ENCODE measurements around the gene SLC22A6.

The SLC22A6 gene, protein sequence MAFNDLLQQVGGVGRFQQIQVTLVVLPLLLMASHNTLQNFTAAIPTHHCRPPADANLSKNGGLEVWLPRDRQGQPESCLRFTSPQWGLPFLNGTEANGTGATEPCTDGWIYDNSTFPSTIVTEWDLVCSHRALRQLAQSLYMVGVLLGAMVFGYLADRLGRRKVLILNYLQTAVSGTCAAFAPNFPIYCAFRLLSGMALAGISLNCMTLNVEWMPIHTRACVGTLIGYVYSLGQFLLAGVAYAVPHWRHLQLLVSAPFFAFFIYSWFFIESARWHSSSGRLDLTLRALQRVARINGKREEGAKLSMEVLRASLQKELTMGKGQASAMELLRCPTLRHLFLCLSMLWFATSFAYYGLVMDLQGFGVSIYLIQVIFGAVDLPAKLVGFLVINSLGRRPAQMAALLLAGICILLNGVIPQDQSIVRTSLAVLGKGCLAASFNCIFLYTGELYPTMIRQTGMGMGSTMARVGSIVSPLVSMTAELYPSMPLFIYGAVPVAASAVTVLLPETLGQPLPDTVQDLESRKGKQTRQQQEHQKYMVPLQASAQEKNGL

GRCh38 chr11:62984451-62984991 is at the start of gene SLC22A6:
TSS of gene SLC22A6 (minus strand) at chr11:62984967. CDS start at chr11:62984690, 277 bp downstream.
- no peak within 1 kb of the TSS for H3K4me3 ChIP-seq (replicated peaks; ENCODE audit: low read depth, low read length)
- no peak for DNase-seq (ENCODE audit: extremely low read depth, low read depth)
- TF ChIP-seq, protein P1, sequence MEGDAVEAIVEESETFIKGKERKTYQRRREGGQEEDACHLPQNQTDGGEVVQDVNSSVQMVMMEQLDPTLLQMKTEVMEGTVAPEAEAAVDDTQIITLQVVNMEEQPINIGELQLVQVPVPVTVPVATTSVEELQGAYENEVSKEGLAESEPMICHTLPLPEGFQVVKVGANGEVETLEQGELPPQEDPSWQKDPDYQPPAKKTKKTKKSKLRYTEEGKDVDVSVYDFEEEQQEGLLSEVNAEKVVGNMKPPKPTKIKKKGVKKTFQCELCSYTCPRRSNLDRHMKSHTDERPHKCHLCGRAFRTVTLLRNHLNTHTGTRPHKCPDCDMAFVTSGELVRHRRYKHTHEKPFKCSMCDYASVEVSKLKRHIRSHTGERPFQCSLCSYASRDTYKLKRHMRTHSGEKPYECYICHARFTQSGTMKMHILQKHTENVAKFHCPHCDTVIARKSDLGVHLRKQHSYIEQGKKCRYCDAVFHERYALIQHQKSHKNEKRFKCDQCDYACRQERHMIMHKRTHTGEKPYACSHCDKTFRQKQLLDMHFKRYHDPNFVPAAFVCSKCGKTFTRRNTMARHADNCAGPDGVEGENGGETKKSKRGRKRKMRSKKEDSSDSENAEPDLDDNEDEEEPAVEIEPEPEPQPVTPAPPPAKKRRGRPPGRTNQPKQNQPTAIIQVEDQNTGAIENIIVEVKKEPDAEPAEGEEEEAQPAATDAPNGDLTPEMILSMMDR (IDR thresholded peaks at IDR 0.05; ENCODE audit: low read depth, low read length, missing control alignments) = no peak

- H3K4me3 ChIP-seq (replicated peaks; ENCODE audit: low read depth, low read length) = no peak overlapping the region
- no peak for DNase-seq (ENCODE audit: extremely low read depth, low read depth)
- TF ChIP-seq, protein P1 (IDR thresholded peaks at IDR 0.05; ENCODE audit: low read depth, low read length, missing control alignments) = no peak
Observed at GRCh38 chr11:63032457-63032856, 47.7 kb upstream of the SLC22A6 start.

GRCh38 chr11:63023841-63024648 is 39.3 kb upstream of the SLC22A6 start:
- TF ChIP-seq, protein P1 (IDR thresholded peaks at IDR 0.05; ENCODE audit: low read depth, low read length, missing control alignments) = peak; percentile 100
- H3K4me3 ChIP-seq (replicated peaks; ENCODE audit: low read depth, low read length) = no peak overlapping the region
- peak; percentile 44 for DNase-seq (ENCODE audit: extremely low read depth, low read depth)

DNA sequence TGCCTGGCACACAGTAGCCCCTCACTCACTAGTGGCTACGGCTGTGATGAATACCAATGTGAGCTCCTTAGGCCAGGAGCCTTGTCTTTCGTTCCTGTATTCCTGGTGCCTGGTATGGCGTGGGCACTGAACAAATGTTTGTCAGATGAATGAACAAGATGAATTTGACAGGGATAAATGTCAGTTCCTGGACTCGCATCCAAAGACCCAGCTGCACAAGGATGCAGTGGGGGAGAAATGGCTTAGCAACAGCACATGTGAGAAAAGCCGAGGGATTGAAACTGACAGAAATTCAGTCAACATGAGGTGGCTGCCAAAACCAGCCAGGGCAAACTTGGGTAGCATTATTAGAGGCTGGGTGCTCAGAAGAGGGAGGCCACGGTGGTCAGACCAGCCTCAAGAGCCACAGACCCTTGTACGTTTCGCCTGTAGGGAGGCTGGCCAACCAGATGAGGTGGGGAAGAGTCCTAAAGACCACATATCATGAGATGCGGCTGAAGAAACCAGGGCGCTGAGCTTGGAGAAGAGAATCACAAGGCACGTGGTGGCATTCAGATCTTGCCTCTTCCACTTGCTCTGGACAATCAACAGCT is 38.6 kb upstream of the SLC22A6 start:
- TF ChIP-seq, protein P1 (IDR thresholded peaks at IDR 0.05; ENCODE audit: low read depth, low read length, missing control alignments) = no peak
- no peak overlapping the region for H3K4me3 ChIP-seq (replicated peaks; ENCODE audit: low read depth, low read length)
- no peak for DNase-seq (ENCODE audit: extremely low read depth, low read depth)

DNA sequence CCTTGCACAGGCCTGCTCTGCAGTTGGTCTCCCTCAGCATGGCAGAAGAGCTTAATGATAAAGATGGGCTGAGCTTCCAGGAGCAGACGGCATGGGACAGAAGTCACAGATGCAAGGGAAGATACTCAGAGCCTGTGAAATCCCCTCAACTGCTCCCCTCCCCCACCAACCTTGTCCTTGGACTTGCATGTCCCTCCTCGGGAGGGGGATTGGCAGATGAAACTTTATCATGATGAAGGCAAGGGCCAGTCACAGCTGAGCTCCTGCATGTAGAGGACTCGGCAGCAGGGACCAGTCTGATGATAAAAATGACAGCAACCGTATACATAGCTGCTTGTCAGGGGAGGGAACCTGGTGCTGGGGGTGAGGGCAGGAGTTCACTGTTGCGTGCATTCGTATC is 37.7 kb upstream of the SLC22A6 start:
- TF ChIP-seq, protein P1 (IDR thresholded peaks at IDR 0.05; ENCODE audit: low read depth, low read length, missing control alignments) = no peak
- no peak for DNase-seq (ENCODE audit: extremely low read depth, low read depth)
- no peak overlapping the region for H3K4me3 ChIP-seq (replicated peaks; ENCODE audit: low read depth, low read length)

DNA sequence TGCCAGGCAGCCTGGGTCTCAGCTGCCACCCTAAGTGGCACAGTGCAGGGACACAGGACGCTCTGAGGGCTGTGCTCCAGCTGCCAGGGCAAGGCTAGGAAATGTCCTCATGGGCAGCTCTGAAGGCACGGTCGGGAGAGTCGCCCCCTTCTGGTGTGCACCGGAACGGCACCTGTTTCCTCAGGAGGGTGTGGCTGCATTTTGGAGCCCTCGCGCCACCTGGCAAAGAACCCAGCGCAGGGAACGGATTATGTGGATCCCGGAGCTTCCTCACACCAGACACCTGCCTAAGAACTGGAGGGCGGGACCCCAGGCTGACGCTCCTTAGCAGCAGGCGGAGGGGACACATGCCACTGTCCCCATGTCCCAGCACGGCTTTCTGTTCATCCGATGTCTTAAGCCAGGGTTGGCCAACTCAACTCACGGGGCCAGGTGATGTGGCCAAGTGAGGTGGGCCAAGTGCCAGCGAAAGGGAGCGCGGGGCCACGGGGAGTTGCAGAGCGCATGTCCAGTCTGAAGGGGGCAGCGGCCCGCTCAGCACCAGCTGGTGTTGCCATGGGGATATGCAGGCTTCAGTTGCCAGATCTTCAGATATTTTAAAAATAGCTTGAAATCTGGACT is 36.0 kb upstream of the SLC22A6 start:
- no peak for DNase-seq (ENCODE audit: extremely low read depth, low read depth)
- H3K4me3 ChIP-seq (replicated peaks; ENCODE audit: low read depth, low read length) = no peak overlapping the region
- TF ChIP-seq, protein P1 (IDR thresholded peaks at IDR 0.05; ENCODE audit: low read depth, low read length, missing control alignments) = peak; percentile 57
